Esophagus (tissue), 2 donors: Measurements from ENCODE around the gene FAM47A. TPM values are rescaled to one million over a fixed set of nuclear protein-coding genes. Genes with fewer than 3 reads are reported as not detected.

Experiments used
- H3K27ac ChIP-seq, 2 donors: one replicate each; pipeline ENCODE4 v1.5.1; 2013; ENCODE audit warnings: low read depth in 2 of 2, mild to moderate bottlenecking in 2 of 2, inconsistent platforms in 1 of 2, low read length in 1 of 2, moderate library complexity in 1 of 2
- H3K27me3 ChIP-seq, 2 donors: one replicate each; pipeline ENCODE4 v1.6.1; 2013; ENCODE audit warnings: low read length in 2 of 2, control low read depth in 1 of 2, mild to moderate bottlenecking in 1 of 2; ENCODE audit not compliant: insufficient read depth in 2 of 2, control insufficient read depth in 1 of 2
- H3K36me3 ChIP-seq, 2 donors: one replicate each; pipeline ENCODE4 v1.6.1; 2013; ENCODE audit warnings: low read length in 1 of 2; ENCODE audit not compliant: control insufficient read depth in 2 of 2, insufficient read depth in 2 of 2
- H3K4me1 ChIP-seq, 2 donors: one replicate each; pipeline ENCODE4 v1.6.1; 2013; ENCODE audit warnings: low read length in 1 of 2; ENCODE audit not compliant: control insufficient read depth in 2 of 2, insufficient read depth in 2 of 2
- H3K4me3 ChIP-seq, 2 donors: one replicate each; pipeline ENCODE4 v1.5.1; 2013; ENCODE audit warnings: low read length in 2 of 2, mild to moderate bottlenecking in 2 of 2, low read depth in 1 of 2, moderate library complexity in 1 of 2
- H3K9me3 ChIP-seq, 2 donors: one replicate each; pipeline ENCODE4 v1.6.1; 2013; ENCODE audit warnings: mild to moderate bottlenecking in 2 of 2, low read depth in 1 of 2, low read length in 1 of 2, moderate library complexity in 1 of 2; ENCODE audit not compliant: control insufficient read depth in 2 of 2, insufficient read depth in 1 of 2
- WGBS, 2 donors: extraction: QIAGEN DNeasy Blood & Tissue Kit; methylation state at CpG; one replicate each; pipeline ENCODE4 v1.1.7; 2013; 5-methylcytosine and 5-hydroxymethylcytosine counted together
- polyA plus RNA-seq, 2 donors: library from polyadenylated mRNA; stranded (reverse); fragments of 200-250 nt; gene quantifications; one replicate each; pipeline ENCODE4 v1.2.3, GENCODE V29; 2013
- donor health status: healthy with polysubstance abuse.
- donor health status: Bipolar disorder and iron deficiency.

Gene FAM47A
- not detected for polyA plus RNA-seq

- Histone ChIP-seq H3K36me3 (no peaks in the 10 kb centered on the region), H3K4me1 (no peaks in the 10 kb centered on the region), H3K27me3 (no peaks in the 10 kb centered on the region), H3K4me3 (no peak within 1 kb of the TSS), H3K9me3 (peaks cover 0 to 4% of the 10 kb centered on the region in 2 donors), H3K27ac (no peak within 1 kb of the TSS)
- WGBS, 2 donors: 83 to 90% methylated on average over 25 of the region's 25 CpGs
Observed at GRCh38 chrX:34132028-34132427, at the start of gene FAM47A. FAM47A (minus strand) TSS chrX:34132314; CDS start chrX:34132278, 36 bp downstream.

GRCh38 chrX:34147345-34147744 lies 15.2 kb upstream of the FAM47A start:
- Histone ChIP-seq H3K4me3 (no peak overlapping the region), H3K36me3 (no peaks in the 10 kb centered on the region), H3K27me3 (no peaks in the 10 kb centered on the region), H3K9me3 (no peaks in the 10 kb centered on the region), H3K27ac (no peak overlapping the region), H3K4me1 (peaks cover 0 to 2% of the 10 kb centered on the region in 2 donors)
- 83 to 88% methylated on average over 8 to 9 of the region's 9 CpGs for WGBS, 2 donors

GRCh38 chrX:34146906-34147305 lies 14.8 kb upstream of the FAM47A start:
- Histone ChIP-seq H3K4me3 (no peak overlapping the region), H3K27me3 (no peaks in the 10 kb centered on the region), H3K9me3 (no peaks in the 10 kb centered on the region), H3K4me1 (peaks cover 0 to 2% of the 10 kb centered on the region in 2 donors), H3K36me3 (no peaks in the 10 kb centered on the region), H3K27ac (no peak overlapping the region)
- WGBS, 2 donors: 83 to 96% methylated on average over 28 to 30 of the region's 30 CpGs

- 63 to 70% methylated on average over 2 of the region's 2 CpGs for WGBS, 2 donors
- Histone ChIP-seq H3K4me3 (no peak overlapping the region), H3K9me3 (no peaks in the 10 kb centered on the region), H3K27me3 (no peaks in the 10 kb centered on the region), H3K4me1 (peaks cover 0 to 2% of the 10 kb centered on the region in 2 donors), H3K27ac (no peak overlapping the region), H3K36me3 (no peaks in the 10 kb centered on the region)
Observed at GRCh38 chrX:34144246-34144645, 12.1 kb upstream of the FAM47A start.

GRCh38 chrX:34140816-34141215 lies 8.7 kb upstream of the FAM47A start:
- Histone ChIP-seq H3K36me3 (no peaks in the 10 kb centered on the region), H3K4me1 (no peaks in the 10 kb centered on the region), H3K4me3 (no peak overlapping the region), H3K9me3 (no peaks in the 10 kb centered on the region), H3K27me3 (no peaks in the 10 kb centered on the region), H3K27ac (no peak overlapping the region)
- 54 to 70% methylated on average over 1 of the region's 1 CpG for WGBS, 2 donors

GRCh38 chrX:34130980-34131744 lies 952 bp downstream of the FAM47A start:
- Histone ChIP-seq H3K27ac (no peak overlapping the region), H3K4me3 (no peak overlapping the region), H3K4me1 (no peaks in the 10 kb centered on the region), H3K36me3 (no peaks in the 10 kb centered on the region), H3K27me3 (no peaks in the 10 kb centered on the region), H3K9me3 (peaks cover 0 to 8% of the 10 kb centered on the region in 2 donors)
- WGBS, 2 donors: 95 to 97% methylated on average over 41 of the region's 41 CpGs

GRCh38 chrX:34130501-34130900 lies 1.6 kb downstream of the FAM47A start:
- H3K4me1 ChIP-seq: no peaks in the 10 kb centered on the region
- no peaks in the 10 kb centered on the region for H3K27me3 ChIP-seq
- no peaks in the 10 kb centered on the region for H3K36me3 ChIP-seq
- H3K9me3 ChIP-seq: peaks cover 0 to 12% of the 10 kb centered on the region in 2 donors
- no peak overlapping the region for H3K27ac ChIP-seq
- H3K4me3 ChIP-seq: no peak overlapping the region
- WGBS, 2 donors: 90 to 92% methylated on average over 29 of the region's 29 CpGs

GRCh38 chrX:34126011-34126410 lies 6.1 kb downstream of the FAM47A start:
- Histone ChIP-seq H3K36me3 (no peaks in the 10 kb centered on the region), H3K27me3 (no peaks in the 10 kb centered on the region), H3K4me3 (no peak overlapping the region), H3K9me3 (peaks cover 0 to 12% of the 10 kb centered on the region in 2 donors), H3K27ac (no peak overlapping the region), H3K4me1 (no peaks in the 10 kb centered on the region)
- WGBS, 2 donors: 87 to 90% methylated on average over 5 of the region's 5 CpGs

- Histone ChIP-seq H3K27me3 (no peaks in the 10 kb centered on the region), H3K4me1 (no peaks in the 10 kb centered on the region), H3K36me3 (no peaks in the 10 kb centered on the region), H3K4me3 (no peak overlapping the region), H3K27ac (no peak overlapping the region), H3K9me3 (no peaks in the 10 kb centered on the region)
- 49 to 52% methylated on average over 2 of the region's 2 CpGs for WGBS, 2 donors
Observed at GRCh38 chrX:34119122-34119521, 13.0 kb downstream of the FAM47A start.

GRCh38 chrX:34112459-34112858 lies 19.7 kb downstream of the FAM47A start:
- H3K27me3 ChIP-seq: no peaks in the 10 kb centered on the region
- no peak overlapping the region for H3K4me3 ChIP-seq
- H3K36me3 ChIP-seq: no peaks in the 10 kb centered on the region
- 35 to 68% methylated on average over 1 of the region's 1 CpG for WGBS, 2 donors
- no peaks in the 10 kb centered on the region for H3K9me3 ChIP-seq
- no peak overlapping the region for H3K27ac ChIP-seq
- no peaks in the 10 kb centered on the region for H3K4me1 ChIP-seq
